ENCODE data around the gene DENND2D. TPM values are rescaled to one million over a fixed set of nuclear protein-coding genes. Genes with fewer than 3 reads are reported as not detected.

DENND2D gene
- polyA plus RNA-seq, 3 donors from 2014 or later: 145 to 474 (median 264) TPM

DNA sequence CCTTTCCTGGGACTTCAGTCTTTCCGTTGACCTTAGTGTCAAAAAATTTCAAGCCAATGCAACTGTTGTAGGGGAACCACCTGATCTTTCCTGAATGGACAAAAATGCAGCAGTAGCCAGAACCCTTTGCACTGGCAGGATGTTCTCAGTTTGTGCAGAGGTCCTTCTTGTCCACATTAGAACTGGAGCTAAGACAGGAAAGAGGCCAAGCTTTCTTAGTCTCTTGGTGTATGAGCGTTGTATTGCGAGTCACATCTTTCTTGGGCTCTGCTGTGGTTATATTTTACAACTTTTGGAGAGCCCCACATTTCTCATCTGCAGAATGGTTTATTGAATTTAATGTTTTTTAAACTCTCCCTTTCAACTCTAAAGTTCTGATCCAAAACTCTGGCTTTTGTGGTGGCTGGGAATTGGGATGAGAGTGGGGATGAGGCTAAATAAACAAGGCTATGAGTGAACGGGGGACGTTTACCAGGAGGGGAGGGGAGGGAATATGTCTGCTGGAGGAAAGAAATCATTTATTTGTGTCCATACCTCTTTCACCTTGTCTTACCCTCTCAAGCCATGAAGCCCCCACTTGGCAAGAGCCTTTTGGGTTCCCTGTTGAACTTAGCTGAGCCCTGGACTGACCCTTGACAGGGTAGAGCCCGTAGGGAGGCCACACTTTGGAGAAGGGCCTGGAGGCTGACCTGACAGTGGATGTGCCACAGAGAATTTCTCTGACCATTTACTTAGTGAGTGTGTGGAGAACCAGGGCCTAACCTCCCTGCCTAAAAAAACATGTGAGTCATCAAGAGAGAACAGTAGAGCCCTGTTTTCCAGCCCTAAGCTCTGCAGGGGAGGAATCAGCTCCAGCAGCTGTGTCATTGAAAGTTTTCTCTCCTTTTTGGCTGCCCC lies 27.7 kb upstream of the DENND2D start:
- peak overlapping the region; percentile 82 to 94 (median 91) for H3K27ac Mint-ChIP-seq
- peaks cover 89 to 94% of the 10 kb centered on the region in 2 donors for H3K4me1 Mint-ChIP-seq
- H3K36me3 Mint-ChIP-seq: peaks cover 3 to 16% (median 6%) of the 10 kb centered on the region in 3 donors
- no peak for DNase-seq
- H3K4me3 Mint-ChIP-seq: peak overlapping the region; percentile 35 to 82 (median 61)
- peaks cover 0 to 5% (median 0%) of the 10 kb centered on the region in 6 donors for H3K9me3 Mint-ChIP-seq
- peaks cover 0 to 9% (median 0%) of the 10 kb centered on the region in 3 donors for H3K27me3 Mint-ChIP-seq (ENCODE audit: low read depth in 3 of 3)

DNA sequence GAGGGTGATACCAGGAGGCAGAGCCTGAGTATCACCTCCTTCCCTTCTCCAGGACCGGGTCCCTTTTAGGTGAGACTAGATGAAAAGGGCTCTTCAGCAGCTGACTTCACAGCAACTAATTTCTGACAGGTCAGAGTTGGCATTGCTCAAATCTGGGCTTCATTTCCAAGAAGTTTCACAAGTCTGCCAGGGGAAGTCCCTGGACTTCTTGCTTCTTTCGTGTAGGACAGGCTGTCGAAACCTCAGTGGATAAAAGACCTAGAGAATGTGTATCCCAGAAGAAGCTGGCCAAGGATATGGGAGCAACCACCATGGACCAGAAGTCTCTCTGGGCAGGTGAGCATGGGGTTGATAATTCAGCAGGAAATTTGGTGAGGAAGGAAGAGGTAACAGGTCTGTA lies 27.0 kb upstream of the DENND2D start, which contains the start of gene CHI3L2:
TSS of gene CHI3L2 (plus strand) at position 280 of the 400 bp plus-strand sequence. CDS start at position 297, 17 bp downstream.
- DNase-seq: no peak
- Mint-ChIP-seq H3K9me3 (peaks cover 0 to 5% (median 0%) of the 10 kb centered on the region in 6 donors), H3K27ac (peak within 1 kb of the TSS; percentile 82 to 94 (median 91)), H3K36me3 (peaks cover 3 to 10% (median 6%) of the 10 kb centered on the region in 3 donors), H3K27me3 (ENCODE audit: low read depth in 3 of 3) (peaks cover 0 to 9% (median 0%) of the 10 kb centered on the region in 3 donors), H3K4me3 (peak within 1 kb of the TSS; percentile 50 to 82 (median 61)), H3K4me1 (peaks cover 90 to 97% of the 10 kb centered on the region in 2 donors)

DNA sequence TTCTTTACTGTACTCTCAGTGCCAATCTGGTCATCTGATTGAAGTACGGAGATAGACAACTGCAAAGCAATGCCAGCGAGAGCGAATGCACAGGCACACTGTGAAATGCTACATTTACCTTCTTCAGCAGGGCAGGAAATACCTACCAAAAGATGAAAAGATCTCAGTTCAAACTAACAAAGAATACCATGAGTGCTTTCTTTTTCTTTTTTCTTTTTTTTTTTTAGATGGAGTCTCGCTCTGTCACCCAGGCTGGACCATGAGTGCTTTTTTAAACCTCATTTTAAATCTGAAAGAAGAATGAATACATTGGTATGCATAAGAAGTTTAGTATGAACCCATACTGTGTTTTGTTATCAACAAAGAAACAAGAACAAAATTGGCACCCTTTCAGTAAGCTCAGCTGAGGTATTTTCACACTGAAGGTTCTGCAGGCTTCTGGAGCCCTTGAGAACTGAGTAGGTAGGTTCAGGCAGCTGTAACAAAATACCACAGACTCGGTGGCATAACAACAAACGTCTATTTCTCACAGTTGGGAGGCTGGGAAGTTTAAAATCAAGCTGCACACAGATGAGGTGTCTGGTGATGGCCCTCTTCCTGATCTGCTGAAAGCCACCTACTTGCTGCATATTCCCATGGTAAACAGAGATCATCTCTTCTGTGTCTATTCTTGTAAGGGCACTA lies 25.4 kb upstream of the DENND2D start:
- H3K36me3 Mint-ChIP-seq: no peaks in the 10 kb centered on the region
- peak in 1 of 3 donors; percentile 23 for DNase-seq
- H3K4me1 Mint-ChIP-seq: peaks cover 91 to 97% of the 10 kb centered on the region in 2 donors
- peak overlapping the region; percentile 82 to 94 (median 91) for H3K27ac Mint-ChIP-seq
- peaks cover 6 to 13% (median 8%) of the 10 kb centered on the region in 3 donors for H3K27me3 Mint-ChIP-seq (ENCODE audit: low read depth in 3 of 3)
- peak overlapping the region; percentile 57 to 79 (median 77) for H3K4me3 Mint-ChIP-seq
- H3K9me3 Mint-ChIP-seq: peaks cover 0 to 5% (median 0%) of the 10 kb centered on the region in 6 donors

DNA sequence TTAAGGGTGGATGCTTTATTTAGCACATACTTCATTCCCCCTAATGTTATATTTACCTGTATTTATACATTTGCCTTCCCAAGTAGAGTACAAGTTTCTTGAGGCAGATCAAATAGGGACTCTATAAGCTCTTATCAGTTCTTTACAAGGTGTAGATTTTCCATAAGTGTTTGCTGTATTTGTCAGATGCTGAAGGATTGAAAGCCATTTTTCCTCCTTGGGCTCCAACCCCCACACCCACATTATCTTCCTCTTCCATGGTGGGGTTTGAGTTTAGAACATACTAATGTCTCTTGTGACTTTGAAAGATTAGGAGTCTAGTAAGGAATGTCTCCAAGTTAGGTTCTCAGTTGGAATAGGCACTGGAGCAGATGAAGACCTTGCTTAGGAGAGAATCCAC lies 24.6 kb upstream of the DENND2D start:
- peak overlapping the region; percentile 57 to 79 (median 77) for H3K4me3 Mint-ChIP-seq
- H3K4me1 Mint-ChIP-seq: peaks cover 91 to 99% of the 10 kb centered on the region in 2 donors
- peaks cover 0 to 4% (median 0%) of the 10 kb centered on the region in 6 donors for H3K9me3 Mint-ChIP-seq
- H3K27me3 Mint-ChIP-seq (ENCODE audit: low read depth in 3 of 3): peaks cover 6 to 12% (median 9%) of the 10 kb centered on the region in 3 donors
- H3K36me3 Mint-ChIP-seq: no peaks in the 10 kb centered on the region
- peak overlapping the region; percentile 82 to 94 (median 91) for H3K27ac Mint-ChIP-seq
- no peak for DNase-seq

DNA sequence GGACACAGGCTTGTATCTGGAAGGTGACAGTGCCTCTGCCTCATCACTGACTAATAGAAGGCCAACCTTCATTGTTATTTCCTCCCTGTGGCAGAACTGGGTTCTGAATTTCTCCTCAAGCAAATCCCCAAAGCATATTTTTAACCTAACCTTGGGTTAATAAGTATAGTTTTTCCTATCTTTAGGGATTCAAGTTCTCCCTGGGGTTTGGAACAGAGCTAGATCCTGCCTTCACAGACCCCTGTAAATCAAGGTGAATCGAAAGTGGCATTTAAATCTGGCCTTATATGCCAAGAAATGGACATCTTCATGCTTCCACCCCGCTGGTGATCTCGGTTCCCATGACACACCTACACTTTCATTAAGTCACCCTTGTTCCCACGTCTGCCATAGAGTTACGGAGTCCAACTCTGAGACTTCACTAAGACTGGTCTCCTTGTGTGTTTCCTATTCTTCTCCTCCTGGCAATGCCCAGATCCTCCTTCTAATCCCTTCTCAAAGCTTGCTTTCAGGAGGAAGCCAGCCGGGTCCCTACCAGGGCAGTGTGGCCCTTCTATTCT lies 22.8 kb upstream of the DENND2D start:
- Mint-ChIP-seq H3K9me3 (no peaks in the 10 kb centered on the region), H3K4me3 (peak overlapping the region; percentile 68 to 92 (median 78)), H3K27ac (peak overlapping the region; percentile 97 to 99 (median 98)), H3K36me3 (no peaks in the 10 kb centered on the region), H3K4me1 (peaks cover 93 to 100% of the 10 kb centered on the region in 2 donors), H3K27me3 (ENCODE audit: low read depth in 3 of 3) (peaks cover 6 to 11% (median 9%) of the 10 kb centered on the region in 3 donors)
- DNase-seq: no peak

DNA sequence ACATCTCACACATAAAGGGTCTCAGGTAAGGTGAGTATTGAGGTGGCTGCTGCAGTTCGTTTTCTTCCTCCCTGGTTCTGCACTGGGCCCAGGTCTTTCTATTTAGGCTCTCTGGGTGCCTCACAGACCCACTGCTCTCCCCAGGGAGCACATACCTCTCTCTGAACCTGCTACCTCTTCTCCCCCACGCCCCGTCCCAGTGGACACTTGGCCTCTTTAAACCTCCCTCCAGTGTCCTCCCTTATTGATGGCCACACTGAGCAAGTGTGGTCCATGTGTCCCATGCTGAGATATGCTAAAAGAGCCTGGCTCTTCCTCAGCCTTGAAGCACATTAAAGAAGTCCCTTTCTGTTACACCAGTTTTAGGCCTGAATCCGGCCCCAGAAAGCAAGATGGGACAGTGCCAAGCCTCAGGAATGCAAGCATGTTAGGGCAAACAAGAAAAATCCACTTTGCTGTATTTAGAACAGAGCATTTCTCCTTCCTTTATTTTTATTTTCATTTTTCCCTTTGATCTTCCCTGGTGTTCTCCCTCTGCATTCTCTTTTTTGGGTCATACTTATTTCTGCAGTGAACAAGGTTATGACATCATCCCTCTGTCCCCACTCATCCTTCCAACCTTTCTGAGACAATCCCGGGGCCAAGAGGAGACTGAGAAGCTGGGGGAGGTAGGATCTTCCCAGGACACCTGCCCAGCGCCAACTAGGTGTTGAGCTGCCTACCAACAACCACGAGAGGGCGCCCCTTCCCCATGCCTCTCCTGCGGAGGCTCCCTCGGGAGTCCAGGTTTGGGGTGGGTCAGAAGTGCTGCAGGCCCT lies 22.1 kb upstream of the DENND2D start:
- H3K36me3 Mint-ChIP-seq: no peaks in the 10 kb centered on the region
- DNase-seq: peak; percentile 68 to 77 (median 74)
- H3K27ac Mint-ChIP-seq: peak overlapping the region; percentile 97 to 99 (median 98)
- H3K4me3 Mint-ChIP-seq: peak overlapping the region; percentile 68 to 92 (median 78)
- peaks cover 93 to 100% of the 10 kb centered on the region in 2 donors for H3K4me1 Mint-ChIP-seq
- H3K9me3 Mint-ChIP-seq: no peaks in the 10 kb centered on the region
- peaks cover 4 to 11% (median 9%) of the 10 kb centered on the region in 3 donors for H3K27me3 Mint-ChIP-seq (ENCODE audit: low read depth in 3 of 3)

DNA sequence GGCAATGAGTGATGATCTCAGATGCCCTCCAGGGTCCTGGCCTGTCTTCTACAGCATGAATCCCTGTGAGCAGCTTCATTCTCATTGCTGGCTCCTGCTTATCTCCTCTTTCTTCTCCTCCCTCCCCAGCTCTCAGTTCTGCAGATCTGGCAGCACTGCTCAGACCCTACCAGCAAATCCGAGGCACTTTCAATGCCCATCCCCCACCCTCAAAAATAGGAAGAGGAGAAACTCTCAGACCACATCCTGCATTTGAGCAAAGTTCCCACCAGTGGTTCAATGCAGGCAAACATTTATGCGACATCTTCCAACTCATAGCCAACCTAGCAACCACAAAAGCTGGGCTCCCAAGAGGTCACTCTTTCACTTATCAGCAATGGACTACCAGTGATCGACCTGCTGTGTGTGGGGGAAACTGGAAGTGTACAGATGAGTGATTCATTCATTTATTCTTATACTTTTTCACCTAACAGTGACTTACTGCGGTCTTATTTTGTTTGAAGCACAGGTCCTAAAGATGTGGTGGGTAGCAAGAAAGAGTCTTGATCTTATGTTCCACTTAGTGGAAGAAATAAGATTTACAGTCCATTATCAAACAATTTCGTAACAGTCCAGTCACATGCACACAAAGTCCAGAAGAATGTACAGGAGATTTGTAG lies 21.3 kb upstream of the DENND2D start:
- H3K4me1 Mint-ChIP-seq: peaks cover 93 to 100% of the 10 kb centered on the region in 2 donors
- H3K9me3 Mint-ChIP-seq: no peaks in the 10 kb centered on the region
- H3K27ac Mint-ChIP-seq: peak overlapping the region; percentile 97 to 99 (median 98)
- peak overlapping the region; percentile 68 to 92 (median 78) for H3K4me3 Mint-ChIP-seq
- H3K27me3 Mint-ChIP-seq (ENCODE audit: low read depth in 3 of 3): peaks cover 4 to 14% (median 11%) of the 10 kb centered on the region in 3 donors
- H3K36me3 Mint-ChIP-seq: no peaks in the 10 kb centered on the region
- DNase-seq: peak; percentile 72 to 74 (median 73)

DNA sequence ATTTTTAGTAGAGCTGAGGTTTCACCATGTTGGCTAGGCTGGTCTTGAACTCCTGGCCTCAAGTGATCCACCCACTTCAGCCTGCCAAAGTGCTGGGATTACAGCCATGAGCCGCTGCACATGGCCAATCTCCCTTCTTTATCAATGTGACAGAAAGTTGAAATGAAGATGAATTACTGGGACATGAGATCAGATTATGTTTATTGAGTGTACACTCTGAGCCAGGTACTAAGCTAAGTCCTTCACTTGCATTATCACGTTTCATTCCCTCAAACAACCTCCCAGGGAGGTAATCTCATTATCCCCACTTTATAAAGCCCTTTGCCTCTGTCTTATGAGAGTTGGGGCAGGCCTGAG lies 20.8 kb upstream of the DENND2D start:
- Mint-ChIP-seq H3K4me3 (peak overlapping the region; percentile 68 to 92 (median 78)), H3K4me1 (peaks cover 93 to 100% of the 10 kb centered on the region in 2 donors), H3K36me3 (no peaks in the 10 kb centered on the region)

DNA sequence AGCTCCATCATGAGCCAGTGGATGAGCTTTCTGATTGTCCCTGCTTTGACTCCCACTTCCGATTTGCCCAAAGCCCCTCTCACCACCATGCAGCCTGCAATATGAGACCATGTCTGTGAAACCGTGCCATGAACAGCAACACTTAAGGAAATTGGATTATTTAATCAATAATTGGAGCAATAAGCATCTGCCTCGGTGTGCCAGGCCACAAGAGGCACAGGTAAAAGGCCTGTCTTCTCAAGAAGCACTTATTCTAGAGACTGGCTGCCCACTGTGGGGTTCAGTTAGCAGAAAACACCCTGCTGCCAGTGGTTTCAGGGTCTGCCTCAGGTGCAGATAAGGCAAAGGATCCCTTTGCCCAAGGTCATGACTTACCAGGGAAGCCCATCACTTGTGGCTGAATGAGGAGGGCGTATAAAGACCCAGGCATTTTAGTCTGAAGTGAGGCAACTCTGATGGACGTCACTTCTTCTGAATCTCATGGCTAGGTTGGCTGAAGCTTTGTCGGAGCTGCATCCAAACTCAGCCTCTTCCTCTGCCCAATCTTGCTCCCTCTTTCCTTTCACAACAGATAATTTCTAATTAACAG lies 19.9 kb upstream of the DENND2D start:
- Mint-ChIP-seq H3K4me3 (peak overlapping the region; percentile 68 to 92 (median 78)), H3K4me1 (peaks cover 93 to 100% of the 10 kb centered on the region in 2 donors), H3K27me3 (ENCODE audit: low read depth in 3 of 3) (peaks cover 11 to 21% (median 20%) of the 10 kb centered on the region in 3 donors), H3K27ac (peak overlapping the region; percentile 97 to 99 (median 98)), H3K9me3 (peaks cover 0 to 6% (median 0%) of the 10 kb centered on the region in 6 donors), H3K36me3 (peaks cover 0 to 4% (median 0%) of the 10 kb centered on the region in 3 donors)
- no peak for DNase-seq

More for the DNA sequence above, 20.8 kb upstream of the DENND2D start:
- Mint-ChIP-seq H3K27me3 (ENCODE audit: low read depth in 3 of 3) (peaks cover 4 to 14% (median 13%) of the 10 kb centered on the region in 3 donors), H3K27ac (peak overlapping the region; percentile 97 to 99 (median 98)), H3K9me3 (no peaks in the 10 kb centered on the region)
- no peak for DNase-seq

DNA sequence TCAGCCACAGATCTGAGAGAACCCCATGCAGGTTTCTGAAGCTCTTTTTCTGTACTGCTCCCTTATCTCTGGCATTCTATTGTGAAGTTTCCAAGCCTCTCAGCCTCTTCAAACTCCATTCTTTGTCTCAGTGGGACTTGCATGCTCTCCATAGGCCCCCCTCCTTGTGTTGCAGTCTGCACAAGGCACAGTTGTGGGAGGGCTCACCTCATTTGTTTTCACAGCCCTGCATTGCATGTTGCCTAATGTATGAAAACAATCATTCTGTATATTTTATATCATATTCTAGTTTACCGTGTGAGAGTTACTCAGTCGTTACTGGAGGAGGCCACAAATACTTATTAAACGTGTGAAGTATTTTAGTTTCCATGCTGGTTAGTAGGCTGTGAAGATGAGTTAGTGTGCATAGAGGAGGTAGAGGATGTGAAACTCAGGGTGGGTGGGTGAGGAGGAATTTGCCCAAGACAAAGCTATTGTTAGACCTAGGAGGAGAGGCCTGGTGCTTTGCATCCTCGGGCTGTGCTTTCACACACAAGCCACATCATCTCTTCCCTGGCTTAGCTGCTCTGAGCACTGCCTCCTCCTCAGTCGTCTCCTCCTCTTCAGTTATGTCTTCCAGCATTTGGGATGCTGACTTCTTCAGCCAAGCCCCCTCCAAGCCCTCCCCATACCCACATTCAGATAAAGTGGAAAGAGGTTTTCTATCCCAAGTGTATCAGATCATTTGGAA lies 19.3 kb upstream of the DENND2D start:
- Mint-ChIP-seq H3K27me3 (ENCODE audit: low read depth in 3 of 3) (peaks cover 12 to 25% (median 21%) of the 10 kb centered on the region in 3 donors), H3K9me3 (peaks cover 0 to 6% (median 0%) of the 10 kb centered on the region in 6 donors), H3K36me3 (peaks cover 0 to 4% (median 0%) of the 10 kb centered on the region in 3 donors), H3K27ac (peak overlapping the region; percentile 97 to 99 (median 98)), H3K4me3 (peak overlapping the region; percentile 68 to 92 (median 78)), H3K4me1 (peaks cover 93 to 100% of the 10 kb centered on the region in 2 donors)
- peak in 2 of 3 donors; percentile 44 to 48 for DNase-seq
